Left lung (tissue), 10 donors: ENCODE results near the gene POLQ. TPM values are rescaled to one million over a fixed set of nuclear protein-coding genes. Genes with fewer than 3 reads are reported as not detected.
"Not testable (repeated sequence)": the region's sequence is repeated elsewhere in the genome, so short reads cannot be mapped to it uniquely, and the experiment has no call there.

ENCODE experiments used
- ATAC-seq: fragments of 200-7000 bp; cut with Tn5 transposase; one replicate; pipeline ENCODE4 v1.9.1; 2020; ENCODE audit warnings: moderate library complexity
- DNase-seq, 4 donors: peaks; one replicate each; pipeline ENCODE4 v3.0.0-alpha.2; 2013 to 2020
- H3K27ac ChIP-seq, 2 donors: fragments of 200-600 bp; sonication (generic) in 1 of 2; one replicate each; pipeline versions ENCODE4 v1.5.0 to v1.8.0; 2020 to 2021
- H3K27me3 ChIP-seq, 2 donors: fragments of 200-600 bp; sonication (generic) in 1 of 2; one replicate each; pipeline versions ENCODE4 v1.5.0 to v1.8.0; 2020 to 2021
- H3K36me3 ChIP-seq, 2 donors: fragments of 200-600 bp; sonication (generic) in 1 of 2; one replicate each; pipeline versions ENCODE4 v1.5.0 to v1.8.0; 2020 to 2021
- H3K4me1 ChIP-seq, 2 donors: fragments of 200-600 bp; one replicate each; pipeline ENCODE4 v1.8.0; 2021
- H3K4me3 ChIP-seq, 2 donors: fragments of 200-600 bp; sonication (generic) in 1 of 2; one replicate each; pipeline versions ENCODE4 v1.5.0 to v1.8.0; 2020 to 2021; ENCODE audit warnings: mild to moderate bottlenecking in 1 of 2
- H3K9me3 ChIP-seq, 2 donors: fragments of 200-600 bp; sonication (generic) in 1 of 2; one replicate each; pipeline versions ENCODE4 v1.5.0 to v1.8.0; 2020 to 2021
- intact Hi-C, 2 donors: fragments of 100-400 bp; cut with DNase I; formaldehyde crosslinking; loops; one replicate each; pipeline versions ENCODE4 v1.11.2 to v1.14.2; 2022
- polyA plus RNA-seq, 6 donors: library from polyadenylated mRNA; unstranded; fragments of 120-200 nt; gene quantifications; one replicate each; pipeline ENCODE4 v1.2.1, GENCODE V29; 2013; ENCODE audit not compliant: insufficient read length in 6 of 6
- total RNA-seq, 2 donors: library from RNA; stranded (reverse); fragmentation: NEBNext Ultra II Directional; extraction: Animal tissue kit (Norgen Biotek cat#: 25700); gene quantifications; one replicate each; pipeline ENCODE4 v1.2.1, GENCODE V29; 2021
- TF ChIP-seq, protein P1 (sequence below), 2 donors: fragments of 200-600 bp; sonication (generic) in 1 of 2; IDR thresholded peaks; one replicate each; pipeline versions ENCODE4 v1.5.0 to v1.8.0; 2021; ENCODE audit warnings: antibody characterized with exemption in 2 of 2
- donor health status: DM: no; HTN: yes; CAD: no.
- donor health status: DM: no; HTN: no; CAD: no.

POLQ gene
- total and polyA plus RNA-seq, 8 donors: 1.7 to 10.4 (median 5.8) TPM

DNA sequence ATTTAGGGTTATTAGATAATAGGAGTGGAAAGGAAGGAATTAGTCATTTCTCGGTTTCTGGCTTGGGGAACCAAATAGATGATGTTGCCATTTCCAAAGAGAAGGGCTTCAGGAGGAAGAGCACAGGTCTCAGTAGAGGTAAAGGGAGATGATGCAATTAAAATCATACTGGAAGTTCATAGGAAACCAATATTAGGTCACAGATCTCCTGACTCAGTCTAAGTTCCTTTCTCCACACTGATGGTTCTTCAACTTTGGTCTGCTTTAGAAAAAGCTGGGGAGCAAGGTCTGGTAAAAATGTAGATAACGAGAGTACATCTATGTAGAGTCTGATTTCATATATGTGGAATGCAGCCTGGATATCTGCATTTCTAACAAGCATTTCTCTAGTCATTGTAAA, 130.9 kb downstream of the POLQ start:
- H3K36me3 ChIP-seq: no peaks in the 10 kb centered on the region
- ATAC-seq (no peak), DNase-seq (no peak)
- TF ChIP-seq, protein P1, sequence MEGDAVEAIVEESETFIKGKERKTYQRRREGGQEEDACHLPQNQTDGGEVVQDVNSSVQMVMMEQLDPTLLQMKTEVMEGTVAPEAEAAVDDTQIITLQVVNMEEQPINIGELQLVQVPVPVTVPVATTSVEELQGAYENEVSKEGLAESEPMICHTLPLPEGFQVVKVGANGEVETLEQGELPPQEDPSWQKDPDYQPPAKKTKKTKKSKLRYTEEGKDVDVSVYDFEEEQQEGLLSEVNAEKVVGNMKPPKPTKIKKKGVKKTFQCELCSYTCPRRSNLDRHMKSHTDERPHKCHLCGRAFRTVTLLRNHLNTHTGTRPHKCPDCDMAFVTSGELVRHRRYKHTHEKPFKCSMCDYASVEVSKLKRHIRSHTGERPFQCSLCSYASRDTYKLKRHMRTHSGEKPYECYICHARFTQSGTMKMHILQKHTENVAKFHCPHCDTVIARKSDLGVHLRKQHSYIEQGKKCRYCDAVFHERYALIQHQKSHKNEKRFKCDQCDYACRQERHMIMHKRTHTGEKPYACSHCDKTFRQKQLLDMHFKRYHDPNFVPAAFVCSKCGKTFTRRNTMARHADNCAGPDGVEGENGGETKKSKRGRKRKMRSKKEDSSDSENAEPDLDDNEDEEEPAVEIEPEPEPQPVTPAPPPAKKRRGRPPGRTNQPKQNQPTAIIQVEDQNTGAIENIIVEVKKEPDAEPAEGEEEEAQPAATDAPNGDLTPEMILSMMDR (IDR thresholded peaks at IDR 0.05): no peak
- H3K27ac ChIP-seq: no peak overlapping the region
- intact Hi-C loops: no loop called here
- no peak overlapping the region for H3K4me3 ChIP-seq
- no peaks in the 10 kb centered on the region for H3K4me1 ChIP-seq
- H3K9me3 ChIP-seq: no peaks in the 10 kb centered on the region
- no peaks in the 10 kb centered on the region for H3K27me3 ChIP-seq

DNA sequence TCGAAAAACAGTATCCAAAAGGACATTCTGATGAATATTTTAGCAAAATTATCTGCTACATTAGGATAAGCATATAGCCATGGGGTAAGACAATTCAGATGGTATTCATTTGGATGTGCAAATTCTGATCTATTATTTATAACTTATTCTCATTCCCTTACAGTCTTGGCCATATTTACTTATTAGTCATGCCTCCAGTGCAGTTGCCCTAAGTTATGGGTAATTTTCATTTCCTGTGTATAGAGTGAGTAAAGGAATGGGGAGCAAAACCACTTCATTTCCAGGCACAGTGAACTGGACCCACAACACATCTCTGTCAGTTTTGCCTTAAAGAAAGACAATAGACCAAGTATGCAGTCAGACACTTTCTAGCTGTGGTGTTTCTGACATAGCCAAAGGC, 134.3 kb downstream of the POLQ start:
- no peak for DNase-seq
- no peak for ATAC-seq
- Histone ChIP-seq H3K27me3 (no peaks in the 10 kb centered on the region), H3K27ac (no peak overlapping the region), H3K4me1 (no peaks in the 10 kb centered on the region), H3K9me3 (no peaks in the 10 kb centered on the region), H3K36me3 (no peaks in the 10 kb centered on the region), H3K4me3 (no peak overlapping the region)
- TF ChIP-seq, protein P1 (IDR thresholded peaks at IDR 0.05): no peak
- intact Hi-C loops: no loop called here

DNA sequence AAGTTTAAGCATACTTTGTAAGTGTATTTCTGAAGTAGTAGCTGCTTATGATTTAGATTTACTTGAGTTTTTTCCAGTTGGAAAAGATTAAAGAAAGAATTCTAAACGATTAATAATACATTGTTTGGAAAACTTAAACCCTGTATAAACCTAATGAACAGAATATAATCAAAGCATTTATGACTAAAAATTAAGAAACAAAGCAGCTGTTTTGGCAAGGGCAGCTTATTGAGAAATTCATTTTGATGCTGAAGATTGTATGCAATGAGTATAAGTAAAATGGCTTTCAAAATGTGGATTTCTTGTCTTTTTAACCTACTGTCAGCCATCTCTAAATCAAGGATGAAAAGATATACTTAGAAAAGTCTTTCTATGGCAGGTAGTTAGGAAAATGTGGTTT, 140.2 kb downstream of the POLQ start:
- ATAC-seq: no peak
- no peaks in the 10 kb centered on the region for H3K27me3 ChIP-seq
- no peak overlapping the region for H3K27ac ChIP-seq
- intact Hi-C loops: no loop called here
- no peaks in the 10 kb centered on the region for H3K4me1 ChIP-seq
- TF ChIP-seq, protein P1 (IDR thresholded peaks at IDR 0.05): no peak
- no peak overlapping the region for H3K4me3 ChIP-seq
- H3K36me3 ChIP-seq: no peaks in the 10 kb centered on the region
- DNase-seq: peak in 2 of 4 donors; percentile 22 to 37
- no peaks in the 10 kb centered on the region for H3K9me3 ChIP-seq

DNA sequence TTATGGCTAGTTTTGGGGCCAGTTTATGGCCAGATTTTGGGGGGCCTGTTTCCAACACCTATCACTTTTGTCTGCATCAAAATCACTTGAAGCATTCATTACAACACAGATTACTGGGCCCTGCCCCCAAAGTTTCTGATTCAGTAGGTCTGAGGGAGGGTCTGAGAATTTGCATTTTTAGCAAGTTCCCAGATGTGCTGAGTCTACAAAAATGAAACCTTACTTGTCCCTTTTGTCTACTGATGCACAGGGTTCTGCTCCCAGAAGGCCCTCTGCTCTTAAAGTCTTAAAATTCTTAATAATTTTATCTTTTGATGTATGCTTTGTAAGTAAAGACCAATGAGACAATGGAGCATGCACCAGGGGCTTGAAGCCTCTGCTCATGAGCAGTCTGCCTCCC, 146.0 kb downstream of the POLQ start:
- intact Hi-C loops: no loop called here
- Histone ChIP-seq H3K9me3 (no peaks in the 10 kb centered on the region), H3K4me1 (no peaks in the 10 kb centered on the region), H3K36me3 (no peaks in the 10 kb centered on the region), H3K27me3 (no peaks in the 10 kb centered on the region), H3K27ac (no peak overlapping the region), H3K4me3 (no peak overlapping the region)
- DNase-seq (no peak), ATAC-seq (no peak)
- TF ChIP-seq, protein P1 (IDR thresholded peaks at IDR 0.05): no peak

DNA sequence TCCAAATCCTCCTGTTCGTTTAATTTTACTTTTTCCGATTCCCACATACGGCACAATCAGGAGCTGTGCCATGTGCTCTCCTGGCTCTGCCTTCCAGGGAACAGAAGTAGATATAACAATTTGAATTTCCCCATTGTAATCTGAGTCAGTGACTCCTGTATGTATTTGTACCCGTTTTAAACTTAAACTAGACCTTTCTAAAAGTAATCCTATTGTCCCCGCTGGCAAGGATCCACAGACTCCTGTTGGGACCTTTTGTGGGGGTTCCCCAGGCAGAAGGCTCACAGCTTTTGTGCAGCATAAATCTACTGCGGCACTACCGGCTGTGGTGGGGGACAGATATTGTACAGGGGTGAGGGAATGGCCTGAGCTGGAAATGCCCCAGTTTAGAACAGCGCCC, 147.7 kb downstream of the POLQ start:
- H3K27me3 ChIP-seq, DNase-seq, H3K9me3 ChIP-seq, ATAC-seq, H3K4me3 ChIP-seq, H3K4me1 ChIP-seq, H3K27ac ChIP-seq, intact Hi-C loops, H3K36me3 ChIP-seq: not testable (repeated sequence)

DNA sequence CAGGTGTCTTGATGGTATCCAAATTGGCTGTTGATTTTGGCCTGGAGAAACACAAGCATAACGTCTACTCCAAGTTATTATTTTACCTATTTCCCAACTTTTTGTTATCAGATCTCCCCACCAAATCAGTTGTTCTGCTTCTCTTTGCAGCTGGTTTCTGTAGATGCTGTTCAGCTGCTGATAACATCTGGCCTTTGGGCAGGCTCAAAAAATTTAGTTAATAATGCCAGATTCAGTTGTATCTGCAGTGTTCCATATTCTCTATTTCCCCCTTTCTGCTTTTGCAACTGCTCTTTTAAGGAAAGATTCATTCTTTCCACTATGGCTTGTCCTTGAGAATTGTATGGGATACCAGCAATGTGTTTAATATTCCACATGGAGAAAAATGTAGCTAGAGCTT, 149.8 kb downstream of the POLQ start:
- H3K27ac ChIP-seq, H3K36me3 ChIP-seq, H3K4me1 ChIP-seq, H3K4me3 ChIP-seq, intact Hi-C loops, H3K27me3 ChIP-seq, H3K9me3 ChIP-seq, DNase-seq, ATAC-seq: not testable (repeated sequence)

DNA sequence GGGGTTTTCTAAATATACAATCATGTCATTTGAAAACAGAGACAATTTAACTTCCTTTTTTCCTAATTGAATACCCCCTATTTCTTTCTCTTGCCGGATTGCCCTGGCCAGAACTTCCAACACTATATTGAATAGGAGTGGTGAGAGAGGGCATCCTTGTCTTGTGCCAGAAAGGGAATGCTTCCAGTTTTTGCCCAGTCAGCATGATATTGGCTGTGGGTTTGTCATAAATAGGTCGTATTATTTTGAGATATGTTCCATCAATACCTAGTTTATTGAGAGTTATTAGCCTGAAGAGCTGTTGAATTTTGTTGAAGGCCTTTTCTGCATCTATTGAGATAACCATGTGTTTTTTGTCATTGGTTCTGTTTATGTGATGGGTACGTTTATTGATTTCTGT, 157.5 kb downstream of the POLQ start:
- intact Hi-C loops, DNase-seq, H3K4me3 ChIP-seq, H3K36me3 ChIP-seq, H3K27ac ChIP-seq, H3K9me3 ChIP-seq, H3K4me1 ChIP-seq, ATAC-seq, H3K27me3 ChIP-seq: not testable (repeated sequence)

Other genes starting within 250 kb of the POLQ start
- gene ARGFX, start 22.0 kb upstream of the POLQ start, total RNA-seq: not detected
- under 1 TPM in 1 of 6 donors, not detected in 5; 0.17 TPM for gene ARGFX, start 22.0 kb upstream of the POLQ start, polyA plus RNA-seq
- under 1 TPM; 0.03 to 0.05 TPM for gene FBXO40, start 47.4 kb upstream of the POLQ start, total RNA-seq
- gene FBXO40, start 47.4 kb upstream of the POLQ start, polyA plus RNA-seq: under 1 TPM; 0.03 to 0.10 (median 0.04) TPM
- 10 to 100 TPM; 37.4 to 98.6 TPM for gene HCLS1, start 114.9 kb upstream of the POLQ start, total RNA-seq
- gene HCLS1, start 114.9 kb upstream of the POLQ start, polyA plus RNA-seq: 1 to 10 TPM; 5.9 to 9.3 (median 7.4) TPM
- 10 to 100 TPM; 45.9 to 63.3 TPM for gene GOLGB1, start 203.8 kb upstream of the POLQ start, total RNA-seq
- 10 to 100 TPM; 55.4 to 75.7 (median 72.3) TPM for gene GOLGB1, start 203.8 kb upstream of the POLQ start, polyA plus RNA-seq